Measurements from ENCODE around the gene SPINK6.

SPINK6 gene

GRCh38 chr5:148224117-148224742 is 21.4 kb downstream of the SPINK6 start:
- no peak for DNase-seq

- no peak for DNase-seq
Measured at GRCh38 chr5:148228392-148228984, 25.6 kb downstream of the SPINK6 start.

DNA sequence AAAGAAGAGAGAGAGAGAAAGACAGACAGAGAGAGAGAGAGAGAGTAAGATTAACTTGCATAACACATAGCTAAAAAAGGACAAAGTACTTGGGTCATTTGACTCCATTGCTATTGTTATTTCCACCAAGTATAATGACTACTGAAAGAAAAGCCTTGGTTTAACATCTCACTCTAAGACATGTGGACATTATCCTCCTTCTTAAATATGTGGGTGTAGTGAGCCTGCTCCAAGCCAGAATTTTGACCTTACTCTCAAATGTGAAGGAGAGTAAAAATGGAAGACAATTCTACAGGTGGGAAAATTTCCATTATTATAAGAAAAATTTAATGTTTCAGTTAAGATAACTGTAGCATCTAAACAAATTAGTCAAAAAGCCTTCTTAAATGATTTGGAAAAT is 27.0 kb downstream of the SPINK6 start:
- DNase-seq, result no peak

DNA sequence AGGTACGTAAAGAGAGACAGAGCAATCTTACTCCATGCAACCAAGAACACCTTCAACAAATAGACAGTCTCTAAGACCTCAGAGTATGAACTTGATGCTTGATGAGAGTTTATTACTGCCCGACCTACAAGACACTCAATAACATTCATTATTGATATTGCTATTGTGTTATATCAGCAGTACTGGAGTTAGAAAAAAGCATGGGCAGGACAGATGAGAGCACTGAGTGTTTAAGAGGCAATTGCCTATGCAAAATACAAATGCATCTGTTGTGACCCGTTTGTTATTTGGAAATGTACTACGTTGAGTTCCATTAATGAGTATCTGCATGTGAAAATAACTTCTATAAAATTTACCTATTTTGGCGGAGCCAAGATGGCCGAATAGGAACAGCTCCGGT is 27.4 kb downstream of the SPINK6 start:
- no peak for DNase-seq

- no peak for DNase-seq
Measured at GRCh38 chr5:148237785-148238417, 35.1 kb downstream of the SPINK6 start.

DNA sequence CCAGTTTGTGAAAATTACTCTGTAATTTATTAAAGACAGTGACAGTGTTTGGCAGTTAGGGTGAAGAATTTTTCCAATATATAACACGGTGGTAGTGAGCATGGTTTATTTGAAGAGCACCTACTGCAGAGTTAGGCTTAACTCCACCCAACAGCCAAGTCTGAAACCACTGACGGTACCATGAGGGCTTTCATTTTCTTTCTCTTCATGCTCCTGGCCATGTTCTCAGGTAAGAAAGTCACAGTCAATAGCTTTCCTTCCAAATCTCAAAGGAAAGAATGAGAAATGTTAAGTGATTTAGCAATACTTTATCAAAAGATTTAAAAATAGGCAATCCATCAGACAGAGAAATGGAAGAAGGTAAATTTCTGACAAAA is 35.6 kb downstream of the SPINK6 start, which contains the start of gene MARCOL:
Gene MARCOL (plus strand): TSS at position 108 of the 377 bp plus-strand sequence. CDS start 73 bp downstream, at position 181.
- DNase-seq, result no peak

DNA sequence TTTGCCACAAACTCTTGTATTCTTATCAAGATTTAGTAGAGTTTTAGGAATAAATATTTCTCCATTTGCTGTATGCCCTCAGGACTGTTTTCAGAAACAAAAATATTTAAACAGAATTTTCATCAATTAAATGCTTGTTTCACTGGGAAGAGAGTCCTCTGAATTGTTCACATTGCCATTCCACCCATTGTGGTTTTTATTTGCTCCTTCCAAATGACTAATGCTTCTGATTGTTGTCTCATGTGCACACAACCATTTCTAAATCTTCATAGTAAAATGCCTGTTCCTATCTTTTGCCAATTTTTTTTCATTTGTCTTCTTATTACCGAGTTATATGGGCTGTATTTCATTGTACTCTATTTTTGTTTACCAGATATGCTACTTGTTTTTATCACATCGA is 46.1 kb downstream of the SPINK6 start:
- DNase-seq, result no peak

GRCh38 chr5:148255456-148255855 is 52.6 kb downstream of the SPINK6 start:
- no peak for DNase-seq

DNA sequence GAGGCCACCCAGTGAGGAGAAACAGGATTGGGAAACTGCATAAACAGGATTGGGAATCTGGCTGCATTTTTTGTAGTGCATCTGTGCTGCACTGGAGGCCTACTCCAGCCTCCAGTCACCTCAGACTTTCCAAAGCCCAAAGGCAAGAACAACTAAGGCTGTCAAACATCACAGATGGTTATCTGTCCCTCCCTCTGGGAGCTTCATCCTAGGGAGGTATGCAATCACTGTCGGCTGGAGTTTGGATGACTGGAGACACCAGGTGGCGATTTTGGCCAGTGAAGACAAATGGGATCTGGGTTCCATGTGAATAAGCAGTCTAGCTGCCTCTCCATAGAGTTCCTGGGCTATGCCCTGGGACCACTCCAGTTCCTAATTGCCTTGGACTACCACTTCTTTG is 56.4 kb downstream of the SPINK6 start:
- DNase-seq, result no peak

DNA sequence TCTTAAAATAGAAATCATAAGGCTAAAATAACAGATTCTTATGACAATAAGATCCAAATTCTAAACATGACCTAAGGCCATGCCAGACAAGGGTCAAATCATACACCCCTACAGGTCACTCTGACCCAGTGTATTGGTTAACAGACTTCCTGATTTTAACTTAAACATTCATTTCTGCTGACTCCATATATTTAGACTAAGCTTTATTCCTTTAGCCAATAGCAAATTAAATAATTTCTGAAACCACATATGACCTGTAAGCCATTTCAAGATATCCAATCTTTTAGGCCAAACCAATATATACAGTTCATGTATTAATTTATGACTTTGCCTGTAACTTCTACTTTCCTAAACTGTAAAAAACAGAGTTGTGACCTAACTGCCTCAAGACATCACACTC is 58.4 kb downstream of the SPINK6 start:
- no peak for DNase-seq
